NOMO-1 treated with dmso at 0.1 percent for 144 hours (cell line): Measurements from ENCODE around the gene GDPD1.
"Not testable (repeated sequence)": the region's sequence is repeated elsewhere in the genome, so short reads cannot be mapped to it uniquely, and the experiment has no call there.

Experiments used
- DNase-seq: peaks from one replicate; lab custom pipeline; 2025; ENCODE audit not compliant: unreplicated experiment; lab: John Stamatoyannopoulos, UW

GDPD1 gene

GRCh38 chr17:59220328-59221158, at the start of gene GDPD1:
Gene GDPD1, plus strand, starts transcription at chr17:59220511. Its CDS starts 99 bp downstream, at chr17:59220610.
- DNase-seq = peak; percentile 91

- DNase-seq = no peak
These were observed 47.8 kb upstream of the GDPD1 start for GRCh38 chr17:59172436-59173004.

GRCh38 chr17:59174671-59175070, 45.6 kb upstream of the GDPD1 start:
- no peak for DNase-seq

- DNase-seq = no peak
These were observed 45.2 kb upstream of the GDPD1 start for GRCh38 chr17:59175076-59175475.

GRCh38 chr17:59178266-59178985, 41.9 kb upstream of the GDPD1 start:
- no peak for DNase-seq

GRCh38 chr17:59179601-59180000, 40.7 kb upstream of the GDPD1 start:
- not testable (repeated sequence) for DNase-seq

GRCh38 chr17:59180626-59181025, 39.7 kb upstream of the GDPD1 start:
- no peak for DNase-seq

- no peak for DNase-seq
These were observed 38.8 kb upstream of the GDPD1 start for GRCh38 chr17:59181481-59181880.

GRCh38 chr17:59185997-59186396, 34.3 kb upstream of the GDPD1 start:
- no peak for DNase-seq

- no peak for DNase-seq
These were observed 33.5 kb upstream of the GDPD1 start for GRCh38 chr17:59186850-59187249.

- no peak for DNase-seq
These were observed 29.5 kb upstream of the GDPD1 start for GRCh38 chr17:59190806-59191205.

GRCh38 chr17:59193336-59193862, 26.9 kb upstream of the GDPD1 start:
- DNase-seq = no peak

GRCh38 chr17:59199398-59199797, 20.9 kb upstream of the GDPD1 start:
- DNase-seq = no peak

GRCh38 chr17:59202320-59202719, 18.0 kb upstream of the GDPD1 start:
- DNase-seq = no peak

GRCh38 chr17:59219370-59219769, 941 bp upstream of the GDPD1 start:
- DNase-seq = no peak

- no peak for DNase-seq
These were observed 351 bp upstream of the GDPD1 start for GRCh38 chr17:59219992-59220327.

GRCh38 chr17:59221159-59221847, 992 bp downstream of the GDPD1 start:
- no peak for DNase-seq

GRCh38 chr17:59223813-59224212, 3.5 kb downstream of the GDPD1 start:
- no peak for DNase-seq

GRCh38 chr17:59228588-59228987, 8.3 kb downstream of the GDPD1 start:
- not testable (repeated sequence) for DNase-seq

GRCh38 chr17:59230764-59231163, 10.5 kb downstream of the GDPD1 start:
- no peak for DNase-seq

GRCh38 chr17:59234631-59235030, 14.3 kb downstream of the GDPD1 start:
- DNase-seq = no peak
